H9 (cell line): Measurements from ENCODE around the gene REV1. TPM values are rescaled to one million over a fixed set of nuclear protein-coding genes. Genes with fewer than 3 reads are reported as not detected.

Experiments used
- DNase-seq: peaks from one replicate; pipeline ENCODE4 v3.0.0-alpha.2; 2017
- H2AFZ ChIP-seq: one replicate; pipeline ENCODE4 v1.6.1; 2013; ENCODE audit warnings: mild to moderate bottlenecking, low read length, control low read depth, moderate library complexity
- H2AK5ac ChIP-seq: 2 replicates; pipeline ENCODE4 v1.6.1; 2013; ENCODE audit warnings: low read length, control low read depth, mixed read lengths; ENCODE audit not compliant: insufficient read length
- H2BK120ac ChIP-seq: one replicate; pipeline ENCODE4 v1.6.1; 2013; ENCODE audit warnings: low read depth, mild to moderate bottlenecking, low read length, control low read depth, inconsistent platforms; ENCODE audit not compliant: poor library complexity, severe bottlenecking
- H2BK12ac ChIP-seq: 2 replicates; pipeline ENCODE4 v1.6.1; 2013; ENCODE audit warnings: low read length, control low read depth, mixed read lengths, low read depth; ENCODE audit not compliant: insufficient read length
- H2BK15ac ChIP-seq: 2 replicates; pipeline ENCODE4 v1.6.1; 2013; ENCODE audit warnings: low read depth, low read length, control low read depth
- H2BK20ac ChIP-seq: one replicate; pipeline ENCODE4 v1.6.1; 2013; ENCODE audit warnings: low read depth, mild to moderate bottlenecking, low read length, control low read depth, inconsistent platforms; ENCODE audit not compliant: poor library complexity, severe bottlenecking
- H2BK5ac ChIP-seq: 2 replicates; pipeline ENCODE4 v1.6.1; 2013; ENCODE audit warnings: low read length, control low read depth, mixed read lengths; ENCODE audit not compliant: insufficient read length
- H3K14ac ChIP-seq: 2 replicates; pipeline ENCODE4 v1.6.1; 2013; ENCODE audit warnings: low read length, control low read depth; ENCODE audit not compliant: insufficient read depth
- H3K18ac ChIP-seq: 2 replicates; pipeline ENCODE4 v1.6.1; 2013; ENCODE audit warnings: low read depth, mild to moderate bottlenecking, mixed read lengths, low read length, control low read depth; ENCODE audit not compliant: insufficient read length
- H3K23ac ChIP-seq: 2 replicates; pipeline ENCODE4 v1.6.1; 2013; ENCODE audit warnings: low read length, control low read depth, mixed read lengths, low read depth; ENCODE audit not compliant: insufficient read length
- H3K23me2 ChIP-seq: 2 replicates; pipeline ENCODE4 v1.6.1; 2013; ENCODE audit warnings: low read depth, mild to moderate bottlenecking, mixed read lengths, low read length, control low read depth; ENCODE audit not compliant: insufficient read length, poor library complexity, severe bottlenecking
- H3K27ac ChIP-seq: 2 replicates; pipeline ENCODE4 v1.5.1; 2013; ENCODE audit warnings: low read length, control low read depth, mixed read lengths, low read depth; ENCODE audit not compliant: insufficient read length
- H3K27me3 ChIP-seq: 2 replicates; pipeline ENCODE4 v1.6.1; 2013; ENCODE audit warnings: low read length, control low read depth, inconsistent platforms; ENCODE audit not compliant: insufficient read depth
- H3K4ac ChIP-seq: 2 replicates; pipeline ENCODE4 v1.6.1; 2013; ENCODE audit warnings: low read depth, mild to moderate bottlenecking, control low read depth, inconsistent platforms, low read length, moderate library complexity
- H3K4me1 ChIP-seq: 2 replicates; pipeline ENCODE4 v1.6.1; 2013; ENCODE audit warnings: low read length, control low read depth, inconsistent platforms; ENCODE audit not compliant: insufficient read depth
- H3K4me2 ChIP-seq: 2 replicates; pipeline ENCODE4 v1.6.1; 2013; ENCODE audit warnings: low read length, control low read depth, mixed read lengths; ENCODE audit not compliant: insufficient read length, insufficient read depth
- H3K56ac ChIP-seq: 2 replicates; pipeline ENCODE4 v1.6.1; 2013; ENCODE audit warnings: low read depth, mild to moderate bottlenecking, mixed read lengths, low read length, control low read depth; ENCODE audit not compliant: insufficient read length
- H3K79me1 ChIP-seq: 2 replicates; pipeline ENCODE4 v1.6.1; 2013; ENCODE audit warnings: low read depth, mild to moderate bottlenecking, moderate library complexity, low read length, control low read depth, inconsistent platforms; ENCODE audit not compliant: insufficient read depth, poor library complexity, severe bottlenecking
- H3K79me2 ChIP-seq: 2 replicates; pipeline ENCODE4 v1.6.1; 2013; ENCODE audit warnings: low read length, control low read depth, inconsistent platforms; ENCODE audit not compliant: insufficient read depth
- H3K9ac ChIP-seq: 2 replicates; pipeline ENCODE4 v1.6.1; 2013; ENCODE audit warnings: low read length, control low read depth, mixed read lengths; ENCODE audit not compliant: insufficient read length; ENCODE audit errors: extremely low read depth
- H3K9me3 ChIP-seq: one replicate; pipeline ENCODE4 v1.6.1; 2013; ENCODE audit warnings: low read depth, low read length, inconsistent platforms; ENCODE audit not compliant: control insufficient read depth
- H3T11ph ChIP-seq: one replicate; pipeline ENCODE4 v1.6.1; 2013; ENCODE audit warnings: mild to moderate bottlenecking, low read length, control low read depth, inconsistent platforms
- H4K20me1 ChIP-seq: one replicate; pipeline ENCODE4 v1.6.1; 2013; ENCODE audit not compliant: control insufficient read depth, insufficient read length, insufficient read depth
- H4K5ac ChIP-seq: 2 replicates; pipeline ENCODE4 v1.6.1; 2013; ENCODE audit warnings: low read depth, mild to moderate bottlenecking, mixed read lengths, low read length, control low read depth; ENCODE audit not compliant: insufficient read length
- H4K8ac ChIP-seq: replicated peaks from 2 replicates; pipeline ENCODE4 v1.6.1; 2013; ENCODE audit warnings: low read length, control low read depth, mixed read lengths, low read depth; ENCODE audit not compliant: insufficient read length
- H4K91ac ChIP-seq: 2 replicates; pipeline ENCODE4 v1.6.1; 2013; ENCODE audit warnings: low read depth, mild to moderate bottlenecking, moderate library complexity, mixed read lengths, low read length, control low read depth; ENCODE audit not compliant: insufficient read length
- H3K27ac Mint-ChIP-seq, 3 experiments: 2 replicates in 2 of 3; 3 replicates in 1 of 3; pipeline ENCODE4 v1.8.0; 2020 to 2021; ENCODE audit warnings: mixed read lengths in 3 of 3, mild to moderate bottlenecking in 1 of 3, moderate library complexity in 1 of 3
- H3K27me3 Mint-ChIP-seq: 2 replicates; pipeline ENCODE4 v1.8.0; 2021; ENCODE audit warnings: low read depth, mild to moderate bottlenecking, moderate library complexity, mixed read lengths
- H3K36me3 Mint-ChIP-seq, 3 experiments: 2 replicates in 2 of 3; 3 replicates in 1 of 3; pipeline ENCODE4 v1.8.0; 2020 to 2021; ENCODE audit warnings: low read depth in 3 of 3, mixed read lengths in 3 of 3; ENCODE audit not compliant: insufficient read depth in 1 of 3
- H3K4me1 Mint-ChIP-seq, 2 experiments: 2 replicates each; pipeline ENCODE4 v1.8.0; 2020; ENCODE audit warnings: mixed read lengths in 2 of 2
- H3K4me3 Mint-ChIP-seq, 2 experiments: 2 replicates in 1 of 2; 3 replicates in 1 of 2; pipeline ENCODE4 v1.8.0; 2020 to 2021; ENCODE audit warnings: mild to moderate bottlenecking in 2 of 2, mixed read lengths in 2 of 2, moderate library complexity in 1 of 2
- H3K9me3 Mint-ChIP-seq, 2 experiments: 2 replicates in 1 of 2; 3 replicates in 1 of 2; pipeline ENCODE4 v1.8.0; 2020; ENCODE audit warnings: mild to moderate bottlenecking in 2 of 2, mixed read lengths in 2 of 2, moderate library complexity in 1 of 2
- CTCF ChIP-seq: fragments of 200-600 bp; sonication (generic); conservative IDR thresholded peaks from 3 replicates; pipeline ENCODE4 v1.8.0; 2021; ENCODE audit warnings: antibody characterized with exemption, mild to moderate bottlenecking
- WGBS: extraction: QIAGEN DNeasy Blood & Tissue Kit; methylation state at CpG from one replicate; pipeline ENCODE4 v1.1.7; 2013; ENCODE audit warnings: missing lambda C conversion rate, low lambda C conversion rate, mixed read lengths; ENCODE audit not compliant: insufficient read length; ENCODE audit errors: extremely low coverage; 5-methylcytosine and 5-hydroxymethylcytosine counted together
- total RNA-seq: library from RNA; stranded (reverse); gene quantifications from 2 replicates; pipeline ENCODE4 v1.2.1, GENCODE V29; 2021

REV1 gene
- total RNA-seq, 1 experiment from 2014 or later: 41.6 TPM

- Histone ChIP-seq H3K27me3 (no peaks in the 10 kb centered on the region), H4K8ac (no peak overlapping the region), H3K23ac (no peak overlapping the region), H4K20me1 (no peaks in the 10 kb centered on the region), H4K5ac (no peak overlapping the region), H3K9ac (no peak overlapping the region), H3K18ac (no peak overlapping the region), H2AK5ac (no peak overlapping the region), H3K79me2 (no peaks in the 10 kb centered on the region), H3T11ph (no peak overlapping the region), H3K4me1 (no peaks in the 10 kb centered on the region), H3K23me2 (no peaks in the 10 kb centered on the region), H2BK5ac (no peak overlapping the region), H2BK120ac (no peak overlapping the region), H2BK15ac (no peak overlapping the region), H2BK20ac (no peak overlapping the region), H3K27ac (no peak overlapping the region), H3K4me2 (no peak overlapping the region), H2BK12ac (no peak overlapping the region), H3K79me1 (no peaks in the 10 kb centered on the region), H4K91ac (no peak overlapping the region), H3K56ac (no peak overlapping the region), H2AFZ (no peak overlapping the region), H3K14ac (no peak overlapping the region), H3K9me3 (no peaks in the 10 kb centered on the region), H3K4ac (no peak overlapping the region)
- H3K27ac Mint-ChIP-seq: no peak overlapping the region
- no CpG with 5 or more reads among the region's 4 CpGs for WGBS
- H3K9me3 Mint-ChIP-seq: no peaks in the 10 kb centered on the region
- H3K4me3 Mint-ChIP-seq: no peak overlapping the region
- no peaks in the 10 kb centered on the region for H3K4me1 Mint-ChIP-seq
- no peaks in the 10 kb centered on the region for H3K36me3 Mint-ChIP-seq
- DNase-seq: no peak
- no peaks in the 10 kb centered on the region; the same call in 1 of the 2 replicates for H3K27me3 Mint-ChIP-seq
- TF ChIP-seq CTCF: no peak
Observed at GRCh38 chr2:99514357-99514756, 24.5 kb upstream of the REV1 start.
